H1 (cell line): ENCODE results near the gene CACNA1C. TPM values are rescaled to one million over a fixed set of nuclear protein-coding genes. Genes with fewer than 3 reads are reported as not detected.

Source experiments
- CTCF ChIA-PET: fragments of 300-600 bp; sonication (Branson Sonifier 250); formaldehyde crosslinking; loops from one replicate; lab custom pipeline; 2021; ENCODE audit not compliant: partially characterized antibody; lab: Charles Lee
- POLR2A ChIA-PET: fragments of 300-600 bp; sonication (Branson Sonifier 250); formaldehyde crosslinking; loops from one replicate; lab custom pipeline; 2021; ENCODE audit warnings: inconsistent platforms; ENCODE audit not compliant: partially characterized antibody; lab: Charles Lee
- DNase-seq, 2 experiments: peaks; one replicate each; pipeline versions ENCODE4 v3.0.0 to v3.0.0-alpha.2; 2010 to 2022; ENCODE audit warnings: low spot score in 2 of 2, low read depth in 1 of 2, mixed read lengths in 1 of 2
- FAIRE-seq: peaks from 2 replicates; lab custom pipeline; 2011; peaks lifted over from hg19 to GRCh38; lab: Jason Lieb, UNC
- H2AFZ ChIP-seq: 2 replicates; pipeline ENCODE4 v1.8.1; 2012; ENCODE audit warnings: low read length, inconsistent platforms
- H2AK5ac ChIP-seq: 2 replicates; pipeline ENCODE4 v1.6.1; 2013; ENCODE audit warnings: low read depth, low read length
- H2BK120ac ChIP-seq: replicated peaks from 2 replicates; pipeline ENCODE3; 2013; ENCODE audit warnings: low read depth, low read length, inconsistent platforms
- H2BK12ac ChIP-seq: 2 replicates; pipeline ENCODE4 v1.6.1; 2013; ENCODE audit warnings: low read depth, low read length
- H2BK15ac ChIP-seq: 2 replicates; pipeline ENCODE4 v1.6.1; 2013; ENCODE audit warnings: low read length
- H2BK20ac ChIP-seq: 2 replicates; pipeline ENCODE4 v1.6.1; 2013; ENCODE audit warnings: low read length
- H2BK5ac ChIP-seq: 2 replicates; pipeline ENCODE4 v1.6.1; 2013; ENCODE audit warnings: low read depth, low read length
- H3K14ac ChIP-seq: 2 replicates; pipeline ENCODE4 v1.6.1; 2013; ENCODE audit warnings: inconsistent platforms; ENCODE audit not compliant: insufficient read length
- H3K18ac ChIP-seq: 2 replicates; pipeline ENCODE4 v1.6.1; 2013; ENCODE audit warnings: low read length; ENCODE audit errors: extremely low read depth
- H3K23ac ChIP-seq: 2 replicates; pipeline ENCODE4 v1.6.1; 2013; ENCODE audit warnings: inconsistent platforms; ENCODE audit not compliant: insufficient read length
- H3K23me2 ChIP-seq: 2 replicates; pipeline ENCODE4 v1.6.1; 2013; ENCODE audit warnings: low read depth, low read length
- H3K27ac ChIP-seq: 2 replicates; pipeline ENCODE4 v1.6.1; 2011; ENCODE audit warnings: low read depth, low read length, inconsistent platforms
- H3K27me3 ChIP-seq, 4 experiments: replicated peaks in 1 of 4; 1 replicate in 1 of 4; 2 replicates in 3 of 4; pipeline versions ENCODE4 v1.6.1 to v1.8.1; 2011 to 2013; ENCODE audit warnings: low read length in 3 of 4, mild to moderate bottlenecking in 3 of 4, inconsistent platforms in 2 of 4, mixed read lengths in 2 of 4, moderate library complexity in 1 of 4; ENCODE audit not compliant: control insufficient read depth in 3 of 4, insufficient read depth in 3 of 4; ENCODE audit errors: extremely low read depth in 1 of 4
- H3K36me3 ChIP-seq, 4 experiments: 2 replicates each; pipeline versions ENCODE4 v1.6.1 to v1.8.1; 2011 to 2013; ENCODE audit warnings: mild to moderate bottlenecking in 4 of 4, low read length in 3 of 4, moderate library complexity in 2 of 4, control low read depth in 1 of 4, inconsistent platforms in 1 of 4; ENCODE audit not compliant: insufficient read depth in 4 of 4, control insufficient read depth in 2 of 4
- H3K4ac ChIP-seq: replicated peaks from 2 replicates; pipeline ENCODE3; 2013; ENCODE audit warnings: low read length, low read depth, mixed read lengths, inconsistent platforms; ENCODE audit not compliant: insufficient read length
- H3K4me1 ChIP-seq, 4 experiments: replicated peaks in 1 of 4; 1 replicate in 1 of 4; 2 replicates in 3 of 4; pipeline versions ENCODE4 v1.6.1 to v1.8.1; 2011 to 2013; ENCODE audit warnings: low read length in 3 of 4, inconsistent platforms in 2 of 4, mixed read lengths in 1 of 4; ENCODE audit not compliant: insufficient read depth in 4 of 4, control insufficient read depth in 3 of 4
- H3K4me2 ChIP-seq, 2 experiments: 2 replicates each; pipeline versions ENCODE4 v1.6.1 to v1.8.1; 2011 to 2013; ENCODE audit warnings: low read depth in 2 of 2, low read length in 2 of 2, control low read depth in 1 of 2, inconsistent platforms in 1 of 2, mild to moderate bottlenecking in 1 of 2; ENCODE audit not compliant: insufficient read depth in 1 of 2
- H3K4me3 ChIP-seq, 4 experiments: fragments of 200-600, 300-600 bp in 1 of 4; sonication (generic), shearing (Covaris generic), sonication (Bioruptor Twin) in 1 of 4; 2 replicates each; pipeline versions ENCODE4 v1.5.1 to v1.8.1; 2011 to 2016; ENCODE audit warnings: low read length in 4 of 4, low read depth in 3 of 4, control low read depth in 2 of 4, inconsistent platforms in 2 of 4, mild to moderate bottlenecking in 2 of 4, mixed read lengths in 1 of 4, moderate library complexity in 1 of 4; ENCODE audit not compliant: insufficient read depth in 2 of 4; ENCODE audit errors: extremely low read depth in 1 of 4
- H3K56ac ChIP-seq: replicated peaks from 2 replicates; pipeline ENCODE3; 2013; ENCODE audit warnings: low read depth, mild to moderate bottlenecking, mixed read lengths, low read length, inconsistent platforms; ENCODE audit not compliant: insufficient read length
- H3K79me1 ChIP-seq: 2 replicates; pipeline ENCODE4 v1.6.1; 2013; ENCODE audit warnings: low read depth, low read length, control low read depth
- H3K79me2 ChIP-seq, 2 experiments: 2 replicates each; pipeline versions ENCODE4 v1.6.1 to v1.8.1; 2012 to 2013; ENCODE audit warnings: low read length in 2 of 2, mild to moderate bottlenecking in 2 of 2, inconsistent platforms in 1 of 2; ENCODE audit not compliant: insufficient read depth in 2 of 2, control insufficient read depth in 1 of 2
- H3K9ac ChIP-seq, 4 experiments: replicated peaks in 1 of 4; 1 replicate in 1 of 4; 2 replicates in 3 of 4; pipeline versions ENCODE4 v1.6.1 to v1.8.1; 2011 to 2013; ENCODE audit warnings: low read depth in 3 of 4, low read length in 3 of 4, control low read depth in 2 of 4, mild to moderate bottlenecking in 2 of 4, moderate library complexity in 2 of 4, inconsistent platforms in 1 of 4; ENCODE audit errors: extremely low read depth in 1 of 4
- H3K9me3 ChIP-seq, 2 experiments: 2 replicates each; pipeline versions ENCODE4 v1.6.1 to v1.8.1; 2012 to 2013; ENCODE audit warnings: mild to moderate bottlenecking in 2 of 2, moderate library complexity in 2 of 2, control low read depth in 1 of 2, inconsistent platforms in 1 of 2, low read depth in 1 of 2, low read length in 1 of 2, mixed read lengths in 1 of 2; ENCODE audit not compliant: insufficient read depth in 2 of 2
- H4K20me1 ChIP-seq, 2 experiments: replicated peaks in 1 of 2; 2 replicates each; pipeline versions ENCODE3 to v1.8.1; 2011 to 2013; ENCODE audit warnings: inconsistent platforms in 2 of 2, low read length in 2 of 2, mild to moderate bottlenecking in 1 of 2; ENCODE audit not compliant: insufficient read depth in 2 of 2, control insufficient read depth in 1 of 2
- H4K5ac ChIP-seq: 2 replicates; pipeline ENCODE4 v1.6.1; 2013; ENCODE audit warnings: low read length, low read depth, mixed read lengths, inconsistent platforms; ENCODE audit not compliant: insufficient read length
- H4K8ac ChIP-seq: 2 replicates; pipeline ENCODE4 v1.8.0; 2013; ENCODE audit warnings: mild to moderate bottlenecking, moderate library complexity, low read length, inconsistent platforms; ENCODE audit not compliant: insufficient read depth; ENCODE audit errors: extremely low read depth
- H4K91ac ChIP-seq: replicated peaks from 2 replicates; pipeline ENCODE3; 2013; ENCODE audit warnings: low read length, mixed read lengths, inconsistent platforms; ENCODE audit not compliant: insufficient read length
- BACH1 ChIP-seq: IDR thresholded peaks from 2 replicates; pipeline ENCODE4 v1.6.1; 2012; ENCODE audit warnings: low read length, improper control_type of control experiment
- BCL11A ChIP-seq, 2 experiments: IDR thresholded peaks; one replicate each; pipeline ENCODE4 v1.6.1; 2011; ENCODE audit warnings: low read depth in 2 of 2, low read length in 2 of 2, mild to moderate bottlenecking in 2 of 2
- BRCA1 ChIP-seq: IDR thresholded peaks from 2 replicates; pipeline ENCODE4 v1.6.1; 2012; ENCODE audit warnings: low read depth, low read length, improper control_type of control experiment
- CTBP2 ChIP-seq: IDR thresholded peaks from 2 replicates; pipeline ENCODE4 v1.7.0; 2011; ENCODE audit warnings: borderline replicate concordance, mild to moderate bottlenecking, moderate library complexity, mixed read lengths, low read length; ENCODE audit not compliant: insufficient read depth, insufficient read length
- HDAC2 ChIP-seq, 2 experiments: fragments of 300-600 bp in 1 of 2; sonication (generic) in 1 of 2; IDR thresholded peaks; 2 replicates each; pipeline ENCODE4 v1.6.1; 2011 to 2012; ENCODE audit warnings: low read depth in 2 of 2, low read length in 2 of 2, mild to moderate bottlenecking in 2 of 2, moderate library complexity in 2 of 2, borderline replicate concordance in 1 of 2, inconsistent platforms in 1 of 2
- HDAC6 ChIP-seq: IDR thresholded peaks from one replicate; pipeline ENCODE4 v1.7.1; 2012; ENCODE audit warnings: low read depth, mild to moderate bottlenecking, inconsistent platforms, low read length, moderate library complexity
- JUND ChIP-seq: IDR thresholded peaks from 2 replicates; pipeline ENCODE4 v1.6.1; 2011; ENCODE audit warnings: mild to moderate bottlenecking, improper control_type of control experiment, low read length
- PHF8 ChIP-seq: fragments of 200-600 bp; sonication (generic); conservative IDR thresholded peaks from 2 replicates; pipeline ENCODE4 v1.7.1; 2012; ENCODE audit warnings: low read depth, mild to moderate bottlenecking, inconsistent platforms, low read length, moderate library complexity
- POLR2A ChIP-seq, 2 experiments: IDR thresholded peaks; 1 replicate in 1 of 2; 2 replicates in 1 of 2; pipeline ENCODE4 v1.6.1; 2011; ENCODE audit warnings: low read depth in 2 of 2, low read length in 2 of 2, mild to moderate bottlenecking in 2 of 2; ENCODE audit errors: control extremely low read depth in 1 of 2
- SUZ12 ChIP-seq: fragments of 200-600 bp; sonication (generic); IDR thresholded peaks from 2 replicates; pipeline ENCODE4 v1.6.1; 2012; ENCODE audit warnings: mild to moderate bottlenecking, inconsistent platforms, low read length, moderate library complexity, mixed read lengths
- TBP ChIP-seq: IDR thresholded peaks from 2 replicates; pipeline ENCODE4 v1.6.1; 2011; ENCODE audit warnings: low read depth, low read length, improper control_type of control experiment
- TCF12 ChIP-seq: IDR thresholded peaks from 2 replicates; pipeline ENCODE4 v1.6.1; 2011; ENCODE audit warnings: low read depth, mild to moderate bottlenecking, low read length
- TEAD4 ChIP-seq: IDR thresholded peaks from 2 replicates; pipeline ENCODE4 v1.6.1; 2012; ENCODE audit warnings: low read depth, low read length, inconsistent platforms, mixed read lengths
- WGBS, 2 experiments: shearing (Covaris generic) in 1 of 2; methylation state at CpG; one replicate each; pipeline versions ENCODE4 v1.1.6 to v1.1.7; 2013 to 2015; ENCODE audit warnings: low lambda C conversion rate in 2 of 2, mixed read lengths in 2 of 2, inconsistent platforms in 1 of 2, low coverage in 1 of 2, missing lambda C conversion rate in 1 of 2; ENCODE audit not compliant: insufficient replicate concordance in 2 of 2, insufficient coverage in 1 of 2, insufficient read length in 1 of 2; ENCODE audit errors: extremely low coverage in 1 of 2, missing lambda C conversion rate in 1 of 2; 5-methylcytosine and 5-hydroxymethylcytosine counted together
- polyA plus RNA-seq, 7 experiments: library from polyadenylated mRNA; depleted of rRNA in 3 of 7; stranded (reverse) in 5 of 7; unstranded in 2 of 7; fragments of >200 nt in 5 of 7; fragments of 200-250 nt in 2 of 7; gene quantifications; 1 replicate in 5 of 7; 2 replicates in 1 of 7; 4 replicates in 1 of 7; pipeline versions ENCODE4 v1.2.1 to v1.2.3, GENCODE V29; 2011 to 2013; ENCODE audit warnings: missing spikeins in 2 of 7, mixed read lengths in 2 of 7
- total RNA-seq: library from RNA; stranded (reverse); fragmentation: NEBNext Ultra II Directional; extraction: Animal tissue kit (Norgen Biotek cat#: 25700); gene quantifications from 2 replicates; pipeline ENCODE4 v1.2.1, GENCODE V29; 2021

Gene CACNA1C
- total and polyA plus RNA-seq, 2 of the 8 experiments (the other 6 are each of a cell fraction or from before 2014, with no cell fraction given), result 1.3 TPM

DNA sequence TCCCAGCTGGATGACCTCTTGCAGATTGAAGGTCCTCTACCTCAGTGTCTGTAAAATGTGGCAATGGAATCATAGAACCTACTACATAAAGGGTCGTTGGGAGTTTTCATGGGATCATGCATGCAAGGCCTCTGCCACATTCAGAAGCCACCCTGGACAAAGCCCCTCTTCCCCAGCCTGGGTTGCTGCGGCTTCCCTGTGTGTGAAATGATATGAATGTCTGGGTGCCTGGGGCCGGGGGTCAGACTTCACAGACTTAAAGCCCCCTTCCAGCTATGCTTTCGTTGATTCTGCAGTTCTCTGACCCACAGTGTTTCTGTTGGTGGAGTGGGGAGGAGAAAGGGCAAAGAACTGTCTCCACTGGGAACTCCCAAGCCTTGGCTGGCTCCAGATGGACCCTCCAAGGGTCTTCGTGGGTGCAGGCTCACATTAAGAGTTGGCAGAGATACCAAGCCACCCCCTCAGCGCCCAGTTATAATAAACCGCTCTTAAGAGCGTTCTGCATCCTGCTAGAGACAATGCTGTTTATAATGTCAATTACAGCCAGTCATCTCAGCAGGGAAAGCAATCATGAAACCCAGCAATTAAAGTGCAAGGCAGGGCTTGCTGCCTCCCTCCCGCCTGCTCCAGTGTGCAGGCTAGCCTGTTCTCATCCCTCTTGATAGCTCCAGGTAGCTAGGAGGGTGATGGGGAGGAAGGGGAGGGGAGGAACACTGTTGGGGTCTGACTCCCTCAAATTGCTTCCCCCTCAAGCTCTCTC is 531.0 kb downstream of the CACNA1C start:
- ChIA-PET POLR2A (no interaction called here), CTCF (interaction anchor here (0.5 to 3.7 kb wide), 54 partner anchors 13 to 762 kb away, joined by 3 to 24 read pairs (median 4); no protein-coding TSS in a partner anchor)
- 88% methylated on average over 9 of the region's 9 CpGs; no CpG with 5 or more reads in 1 of the 2 experiments for whole genome bisulfite sequencing, 2 experiments
- peaks cover 0 to 9% (median 9%) of the 10 kb centered on the region in 4 experiments; a peak in 6 of 7 replicates for H3K27me3 ChIP-seq
- no peak overlapping the region for H3K4ac ChIP-seq
- DNase-seq, result no peak
- no peak for FAIRE-seq
- H4K5ac ChIP-seq, result no peak overlapping the region
- no peak overlapping the region for H3K23ac ChIP-seq
- H2BK5ac ChIP-seq, result no peak overlapping the region
- no peak overlapping the region for H3K18ac ChIP-seq
- H3K27ac ChIP-seq, result no peak overlapping the region
- no peaks in the 10 kb centered on the region for H3K79me2 ChIP-seq
- no peak overlapping the region for H3K56ac ChIP-seq
- no peaks in the 10 kb centered on the region; the same call in 1 of the 2 replicates for H3K79me1 ChIP-seq
- H2AFZ ChIP-seq, result no peak overlapping the region
- no peak overlapping the region for H3K4me3 ChIP-seq
- H2BK12ac ChIP-seq, result no peak overlapping the region
- H2BK120ac ChIP-seq, result no peak overlapping the region
- no peaks in the 10 kb centered on the region for H3K23me2 ChIP-seq
- H3K9me3 ChIP-seq, result no peaks in the 10 kb centered on the region
- H3K14ac ChIP-seq, result no peak overlapping the region
- peaks cover 0 to 3% (median 2%) of the 10 kb centered on the region in 4 experiments; a peak in 5 of 7 replicates for H3K4me1 ChIP-seq
- no peak overlapping the region for H3K9ac ChIP-seq
- no peak overlapping the region for H3K4me2 ChIP-seq
- H2BK20ac ChIP-seq, result no peak overlapping the region
- no peaks in the 10 kb centered on the region for H3K36me3 ChIP-seq
- no peaks in the 10 kb centered on the region for H4K20me1 ChIP-seq
- no peak overlapping the region for H4K91ac ChIP-seq
- H2AK5ac ChIP-seq, result no peak overlapping the region
- H4K8ac ChIP-seq, result no peak overlapping the region
- H2BK15ac ChIP-seq, result no peak overlapping the region
- TF ChIP-seq SUZ12 (no peak), CTBP2 (no peak), TCF12 (no peak), HDAC6 (no peak), PHF8 (no peak), BACH1 (no peak), TBP (no peak), TEAD4 (no peak), BRCA1 (no peak), JUND (no peak), POLR2A (IDR thresholded peaks at IDR 0.05; ENCODE audit: control extremely low read depth in 1 of 2, low read depth in 2 of 2, low read length in 2 of 2) (no peak), HDAC2 (IDR thresholded peaks at IDR 0.05; ENCODE audit: borderline replicate concordance in 1 of 2, low read depth in 2 of 2, low read length in 2 of 2) (no peak), BCL11A (IDR thresholded peaks at IDR 0.05; ENCODE audit: low read depth in 2 of 2, low read length in 2 of 2) (no peak)
